ENCODE measurements around the gene UBAC1. TPM values are rescaled to one million over a fixed set of nuclear protein-coding genes. Genes with fewer than 3 reads are reported as not detected.

Gene UBAC1, protein sequence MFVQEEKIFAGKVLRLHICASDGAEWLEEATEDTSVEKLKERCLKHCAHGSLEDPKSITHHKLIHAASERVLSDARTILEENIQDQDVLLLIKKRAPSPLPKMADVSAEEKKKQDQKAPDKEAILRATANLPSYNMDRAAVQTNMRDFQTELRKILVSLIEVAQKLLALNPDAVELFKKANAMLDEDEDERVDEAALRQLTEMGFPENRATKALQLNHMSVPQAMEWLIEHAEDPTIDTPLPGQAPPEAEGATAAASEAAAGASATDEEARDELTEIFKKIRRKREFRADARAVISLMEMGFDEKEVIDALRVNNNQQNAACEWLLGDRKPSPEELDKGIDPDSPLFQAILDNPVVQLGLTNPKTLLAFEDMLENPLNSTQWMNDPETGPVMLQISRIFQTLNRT
- 31.7 to 33.8 TPM (median 32.0 TPM) in 3 replicates for total RNA-seq

DNA sequence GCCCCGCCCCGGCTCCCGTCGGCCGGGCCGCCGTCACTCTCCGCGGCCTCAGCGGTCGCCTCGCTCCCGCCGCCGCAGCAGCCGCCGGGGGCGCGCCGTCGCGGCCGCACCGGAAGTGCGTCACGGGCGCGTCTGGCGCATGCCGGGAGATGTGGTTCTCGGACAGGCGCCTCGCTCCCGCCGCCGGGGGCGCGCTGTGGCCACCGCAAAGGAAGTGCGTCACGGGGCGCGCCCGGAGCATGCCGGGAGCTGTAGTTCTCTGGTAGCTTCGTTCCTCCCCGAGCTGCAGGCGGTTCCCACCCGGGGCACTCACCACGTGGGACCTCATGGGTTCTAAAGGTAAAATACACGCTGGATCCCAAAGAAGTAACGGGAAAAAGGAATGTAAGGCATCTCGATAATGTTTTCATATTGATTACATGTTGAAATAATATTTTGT lies at the start of gene UBAC1:
Gene UBAC1, minus strand, starts transcription at position 97 of the 439 bp plus-strand sequence. CDS start 211 bp downstream, outside the sequence.
- H3K9me3 Mint-ChIP-seq = no peaks in the 10 kb centered on the region
- peak within 1 kb of the TSS; percentile 90 for H3K4me3 Mint-ChIP-seq
- H3K27me3 Mint-ChIP-seq (ENCODE audit: low read depth) = no peaks in the 10 kb centered on the region
- DNase-seq (ENCODE audit: low spot score in 2 of 2, unreplicated experiment in 2 of 2) = peak; percentile 90 to 94
- H3K36me3 Mint-ChIP-seq = no peaks in the 10 kb centered on the region
- TF ChIP-seq, protein P1, sequence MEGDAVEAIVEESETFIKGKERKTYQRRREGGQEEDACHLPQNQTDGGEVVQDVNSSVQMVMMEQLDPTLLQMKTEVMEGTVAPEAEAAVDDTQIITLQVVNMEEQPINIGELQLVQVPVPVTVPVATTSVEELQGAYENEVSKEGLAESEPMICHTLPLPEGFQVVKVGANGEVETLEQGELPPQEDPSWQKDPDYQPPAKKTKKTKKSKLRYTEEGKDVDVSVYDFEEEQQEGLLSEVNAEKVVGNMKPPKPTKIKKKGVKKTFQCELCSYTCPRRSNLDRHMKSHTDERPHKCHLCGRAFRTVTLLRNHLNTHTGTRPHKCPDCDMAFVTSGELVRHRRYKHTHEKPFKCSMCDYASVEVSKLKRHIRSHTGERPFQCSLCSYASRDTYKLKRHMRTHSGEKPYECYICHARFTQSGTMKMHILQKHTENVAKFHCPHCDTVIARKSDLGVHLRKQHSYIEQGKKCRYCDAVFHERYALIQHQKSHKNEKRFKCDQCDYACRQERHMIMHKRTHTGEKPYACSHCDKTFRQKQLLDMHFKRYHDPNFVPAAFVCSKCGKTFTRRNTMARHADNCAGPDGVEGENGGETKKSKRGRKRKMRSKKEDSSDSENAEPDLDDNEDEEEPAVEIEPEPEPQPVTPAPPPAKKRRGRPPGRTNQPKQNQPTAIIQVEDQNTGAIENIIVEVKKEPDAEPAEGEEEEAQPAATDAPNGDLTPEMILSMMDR (IDR thresholded peaks at IDR 0.05; ENCODE audit: unreplicated experiment) = no peak
- peaks cover 26% of the 10 kb centered on the region for H3K4me1 Mint-ChIP-seq
- peak within 1 kb of the TSS; percentile 81 for H3K27ac Mint-ChIP-seq

DNA sequence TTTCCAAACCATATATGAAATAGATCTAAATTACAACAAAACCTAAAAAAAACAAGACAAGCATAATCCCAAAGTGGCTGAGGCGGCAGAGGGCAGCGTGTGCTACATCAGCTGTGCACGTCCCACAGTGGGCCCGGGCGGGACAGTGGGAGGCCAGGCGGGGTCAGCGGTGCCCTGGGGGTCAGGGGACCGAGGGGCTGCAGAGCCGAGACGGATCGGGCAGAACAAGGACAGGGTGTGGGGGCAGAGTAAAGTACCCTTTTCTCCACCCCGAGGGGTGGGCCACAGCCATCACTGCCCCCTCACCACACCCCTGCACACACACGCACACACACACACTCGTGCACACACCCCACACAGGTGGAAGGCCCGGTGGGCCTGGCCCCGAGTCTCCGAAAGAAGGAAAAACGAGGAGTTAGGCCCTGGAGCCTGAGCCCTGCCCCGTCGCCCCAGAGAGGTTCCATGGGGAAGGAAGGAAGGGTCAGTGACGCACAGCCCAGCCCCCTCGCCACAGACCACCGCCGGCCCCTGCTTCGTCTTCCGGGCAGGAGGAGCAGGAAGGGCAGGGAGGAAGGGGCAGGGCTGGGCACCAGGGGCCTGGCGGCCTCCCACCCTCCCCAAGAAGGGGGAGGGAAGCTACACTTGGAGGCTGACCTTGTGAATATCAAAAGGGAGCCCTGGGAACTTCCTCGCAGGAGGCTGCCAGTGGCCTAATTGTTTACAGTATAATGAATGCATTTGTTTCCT lies 49.6 kb upstream of the UBAC1 start:
- Mint-ChIP-seq H3K9me3 (no peaks in the 10 kb centered on the region), H3K4me3 (no peak overlapping the region), H3K27me3 (ENCODE audit: low read depth) (no peaks in the 10 kb centered on the region), H3K27ac (no peak overlapping the region), H3K4me1 (peaks cover 7% of the 10 kb centered on the region), H3K36me3 (peaks cover 4% of the 10 kb centered on the region)
- no peak for DNase-seq (ENCODE audit: low spot score in 2 of 2, unreplicated experiment in 2 of 2)
- TF ChIP-seq, protein P1 (IDR thresholded peaks at IDR 0.05; ENCODE audit: unreplicated experiment) = no peak

DNA sequence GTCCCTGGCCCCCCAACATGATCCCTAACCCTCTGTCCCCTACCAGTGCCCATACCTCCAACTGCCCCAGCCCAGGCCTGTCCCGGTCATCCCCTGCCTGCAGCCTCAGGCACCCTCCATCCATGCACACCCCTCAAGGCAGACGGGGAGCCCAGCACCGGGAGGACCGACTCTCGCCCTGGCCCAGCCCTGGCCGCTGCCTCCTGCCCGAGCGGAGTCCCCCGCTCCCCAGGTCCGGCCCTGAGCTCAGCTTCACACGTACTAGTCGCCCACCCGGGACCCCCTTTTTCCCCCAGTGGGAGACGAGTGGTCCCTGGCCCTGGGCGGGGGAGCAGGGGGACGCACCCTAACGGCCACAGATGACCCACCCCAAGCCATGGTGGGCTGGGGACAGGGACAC lies 49.0 kb upstream of the UBAC1 start:
- no peak for DNase-seq (ENCODE audit: low spot score in 2 of 2, unreplicated experiment in 2 of 2)
- no peak overlapping the region for H3K27ac Mint-ChIP-seq
- H3K4me3 Mint-ChIP-seq = no peak overlapping the region
- H3K27me3 Mint-ChIP-seq (ENCODE audit: low read depth) = no peaks in the 10 kb centered on the region
- TF ChIP-seq, protein P1 (IDR thresholded peaks at IDR 0.05; ENCODE audit: unreplicated experiment) = no peak
- H3K36me3 Mint-ChIP-seq = peaks cover 4% of the 10 kb centered on the region
- no peaks in the 10 kb centered on the region for H3K9me3 Mint-ChIP-seq
- peaks cover 6% of the 10 kb centered on the region for H3K4me1 Mint-ChIP-seq

DNA sequence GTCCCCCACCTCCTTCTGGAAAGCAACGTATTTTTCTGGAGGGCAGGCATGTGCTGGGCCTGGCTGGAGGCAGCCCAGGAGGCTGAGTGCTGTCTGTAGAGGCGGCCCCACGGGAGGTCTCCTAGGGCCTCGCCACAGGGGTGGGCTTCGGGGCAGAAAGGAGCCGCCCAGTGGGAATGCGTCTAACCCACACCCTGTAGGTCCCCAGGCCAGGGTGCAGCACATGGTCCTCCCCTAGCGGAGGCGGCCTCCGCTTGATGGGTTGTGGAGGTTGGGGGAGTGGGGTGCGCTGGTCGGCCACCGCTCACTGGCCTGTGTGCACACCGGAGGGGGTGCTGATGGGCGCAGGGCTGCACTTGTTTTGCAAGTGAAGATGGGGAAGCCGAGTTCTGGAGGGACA lies 48.3 kb upstream of the UBAC1 start:
- Mint-ChIP-seq H3K27me3 (ENCODE audit: low read depth) (no peaks in the 10 kb centered on the region), H3K27ac (no peak overlapping the region), H3K4me1 (peaks cover 6% of the 10 kb centered on the region), H3K4me3 (no peak overlapping the region), H3K36me3 (peaks cover 4% of the 10 kb centered on the region), H3K9me3 (no peaks in the 10 kb centered on the region)
- TF ChIP-seq, protein P1 (IDR thresholded peaks at IDR 0.05; ENCODE audit: unreplicated experiment) = no peak
- no peak for DNase-seq (ENCODE audit: low spot score in 2 of 2, unreplicated experiment in 2 of 2)

DNA sequence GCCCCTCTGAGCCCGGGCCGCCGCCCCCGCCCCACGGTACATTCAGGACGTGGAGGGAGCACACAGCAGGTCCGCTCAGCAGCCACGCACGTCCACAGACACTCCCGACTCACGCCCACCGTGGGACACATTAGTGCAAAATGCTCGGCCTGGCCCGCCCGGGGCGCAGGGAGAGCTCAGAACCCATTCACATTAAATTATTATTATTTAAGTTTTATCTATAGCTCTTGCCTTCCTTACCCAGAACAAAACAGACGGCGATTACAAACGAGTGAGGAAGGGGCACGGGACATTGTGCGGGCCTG lies 47.5 kb upstream of the UBAC1 start:
- no peak overlapping the region for H3K4me3 Mint-ChIP-seq
- H3K27ac Mint-ChIP-seq = no peak overlapping the region
- no peaks in the 10 kb centered on the region for H3K9me3 Mint-ChIP-seq
- no peaks in the 10 kb centered on the region for H3K27me3 Mint-ChIP-seq (ENCODE audit: low read depth)
- peaks cover 4% of the 10 kb centered on the region for H3K36me3 Mint-ChIP-seq
- TF ChIP-seq, protein P1 (IDR thresholded peaks at IDR 0.05; ENCODE audit: unreplicated experiment) = no peak
- no peak for DNase-seq (ENCODE audit: low spot score in 2 of 2, unreplicated experiment in 2 of 2)
- peaks cover 12% of the 10 kb centered on the region for H3K4me1 Mint-ChIP-seq

Measured in mesothelial cell of epicardium (in vitro differentiated cells).